ENCODE data around the gene KCNQ2. TPM values are rescaled to one million over a fixed set of nuclear protein-coding genes. Genes with fewer than 3 reads are reported as not detected.
"Not testable (repeated sequence)": the region's sequence is repeated elsewhere in the genome, so short reads cannot be mapped to it uniquely, and the experiment has no call there.

Gene KCNQ2
- polyA plus RNA-seq, 4 donors, result 0.27 to 1.4 (median 0.65) TPM; not detected in 1

- H3K36me3 ChIP-seq (ENCODE audit: control insufficient read depth in 3 of 3, insufficient read depth in 2 of 3, low read depth in 1 of 3, low read length in 3 of 3), result no peaks in the 10 kb centered on the region
- DNase-seq (no peak), FAIRE-seq (no peak)
- H3K4me3 ChIP-seq (ENCODE audit: low read depth in 1 of 3, low read length in 3 of 3), result no peak overlapping the region
- WGBS, 3 donors, result 20 to 47% (median 36%) methylated on average over 9 to 11 of the region's 11 CpGs
- H3K27ac ChIP-seq (ENCODE audit: low read depth in 1 of 3, low read length in 2 of 3), result no peak overlapping the region
- H3K4me1 ChIP-seq (ENCODE audit: control insufficient read depth in 3 of 3, insufficient read depth in 2 of 3, low read depth in 1 of 3, low read length in 2 of 3), result no peaks in the 10 kb centered on the region
- peaks cover 0 to 4% of the 10 kb centered on the region in 2 donors for H3K9me3 ChIP-seq (ENCODE audit: control insufficient read depth in 2 of 2, insufficient read depth in 1 of 2, low read depth in 1 of 2, low read length in 1 of 2)
- H3K27me3 ChIP-seq (ENCODE audit: control insufficient read depth in 3 of 3, insufficient read depth in 3 of 3, low read length in 3 of 3), result peaks cover 3 to 26% (median 9%) of the 10 kb centered on the region in 3 donors
These were observed 9.6 kb upstream of the KCNQ2 start for GRCh38 chr20:63482021-63482587.

GRCh38 chr20:63481503-63481902 lies 9.0 kb upstream of the KCNQ2 start:
- DNase-seq (no peak), FAIRE-seq (no peak)
- H3K27me3 ChIP-seq (ENCODE audit: control insufficient read depth in 3 of 3, insufficient read depth in 3 of 3, low read length in 3 of 3), result peaks cover 3 to 29% (median 9%) of the 10 kb centered on the region in 3 donors
- H3K4me1 ChIP-seq (ENCODE audit: control insufficient read depth in 3 of 3, insufficient read depth in 2 of 3, low read depth in 1 of 3, low read length in 2 of 3), result no peaks in the 10 kb centered on the region
- peaks cover 0 to 3% of the 10 kb centered on the region in 2 donors for H3K9me3 ChIP-seq (ENCODE audit: control insufficient read depth in 2 of 2, insufficient read depth in 1 of 2, low read depth in 1 of 2, low read length in 1 of 2)
- WGBS, 3 donors, result 37 to 60% (median 50%) methylated on average over 11 to 12 of the region's 12 CpGs
- H3K4me3 ChIP-seq (ENCODE audit: low read depth in 1 of 3, low read length in 3 of 3), result no peak overlapping the region
- H3K27ac ChIP-seq (ENCODE audit: low read depth in 1 of 3, low read length in 2 of 3), result no peak overlapping the region
- no peaks in the 10 kb centered on the region for H3K36me3 ChIP-seq (ENCODE audit: control insufficient read depth in 3 of 3, insufficient read depth in 2 of 3, low read depth in 1 of 3, low read length in 3 of 3)

- not testable (repeated sequence) for H3K36me3 ChIP-seq (ENCODE audit: control insufficient read depth in 3 of 3, insufficient read depth in 2 of 3, low read depth in 1 of 3, low read length in 3 of 3); H3K4me3 ChIP-seq (ENCODE audit: low read depth in 1 of 3, low read length in 3 of 3); DNase-seq; H3K9me3 ChIP-seq (ENCODE audit: control insufficient read depth in 2 of 2, insufficient read depth in 1 of 2, low read depth in 1 of 2, low read length in 1 of 2); H3K4me1 ChIP-seq (ENCODE audit: control insufficient read depth in 3 of 3, insufficient read depth in 2 of 3, low read depth in 1 of 3, low read length in 2 of 3); H3K27ac ChIP-seq (ENCODE audit: low read depth in 1 of 3, low read length in 2 of 3); FAIRE-seq
- peaks cover 3 to 40% (median 17%) of the 10 kb centered on the region in 3 donors for H3K27me3 ChIP-seq (ENCODE audit: control insufficient read depth in 3 of 3, insufficient read depth in 3 of 3, low read length in 3 of 3)
- WGBS, 3 donors, result 21 to 50% (median 26%) methylated on average over 29 to 32 of the region's 32 CpGs
These were observed 7.4 kb upstream of the KCNQ2 start for GRCh38 chr20:63479695-63480419.

GRCh38 chr20:63478346-63479302 lies 6.2 kb upstream of the KCNQ2 start:
- Histone ChIP-seq H3K4me3 (ENCODE audit: low read depth in 1 of 3, low read length in 3 of 3) (no peak overlapping the region), H3K4me1 (ENCODE audit: control insufficient read depth in 3 of 3, insufficient read depth in 2 of 3, low read depth in 1 of 3, low read length in 2 of 3) (no peaks in the 10 kb centered on the region), H3K27me3 (ENCODE audit: control insufficient read depth in 3 of 3, insufficient read depth in 3 of 3, low read length in 3 of 3) (peaks cover 3 to 51% (median 19%) of the 10 kb centered on the region in 3 donors), H3K36me3 (ENCODE audit: control insufficient read depth in 3 of 3, insufficient read depth in 2 of 3, low read depth in 1 of 3, low read length in 3 of 3) (no peaks in the 10 kb centered on the region), H3K27ac (ENCODE audit: low read depth in 1 of 3, low read length in 2 of 3) (no peak overlapping the region), H3K9me3 (ENCODE audit: control insufficient read depth in 2 of 2, insufficient read depth in 1 of 2, low read depth in 1 of 2, low read length in 1 of 2) (no peaks in the 10 kb centered on the region)
- no peak for FAIRE-seq
- 82 to 83% (median 83%) methylated on average over 31 to 34 of the region's 34 CpGs for WGBS, 3 donors
- no peak for DNase-seq

- no peak overlapping the region for H3K4me3 ChIP-seq (ENCODE audit: low read depth in 1 of 3, low read length in 3 of 3)
- peaks cover 3 to 57% (median 26%) of the 10 kb centered on the region in 3 donors for H3K27me3 ChIP-seq (ENCODE audit: control insufficient read depth in 3 of 3, insufficient read depth in 3 of 3, low read length in 3 of 3)
These were observed 5.5 kb upstream of the KCNQ2 start for GRCh38 chr20:63477944-63478343.

DNA sequence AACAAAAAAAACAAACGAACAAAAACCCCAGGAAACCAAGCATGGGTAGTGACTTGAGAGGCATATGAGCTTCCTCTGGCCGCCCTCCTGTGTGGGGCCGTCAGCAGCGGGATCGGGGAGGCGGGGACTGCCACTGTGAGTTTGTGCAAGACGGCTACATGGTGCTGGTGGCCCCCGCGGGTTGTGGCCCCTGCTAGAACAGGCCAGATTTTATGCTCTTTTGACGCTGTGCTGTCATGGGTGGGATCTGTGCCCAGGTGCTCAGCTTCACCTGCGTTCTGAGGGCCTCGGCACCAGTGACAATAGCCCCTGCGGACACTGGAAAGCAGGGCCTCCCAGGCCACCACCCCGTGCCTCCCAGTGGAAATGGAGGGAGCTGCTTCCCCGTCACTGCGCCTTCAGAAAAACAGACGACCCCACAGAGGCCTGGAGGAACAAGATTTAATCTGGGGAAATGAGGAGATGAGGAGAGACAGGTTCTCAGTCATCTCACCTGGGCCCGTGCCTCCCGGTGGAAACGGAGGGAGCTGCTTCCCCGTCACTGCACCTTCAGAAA lies 4.7 kb upstream of the KCNQ2 start:
- no peak for FAIRE-seq
- peaks cover 0 to 55% (median 23%) of the 10 kb centered on the region in 3 donors for H3K27me3 ChIP-seq (ENCODE audit: control insufficient read depth in 3 of 3, insufficient read depth in 3 of 3, low read length in 3 of 3)
- WGBS, 3 donors, result 36 to 40% (median 38%) methylated on average over 21 of the region's 21 CpGs

More at GRCh38 chr20:63477944-63478343, 5.5 kb upstream of the KCNQ2 start:
- FAIRE-seq, result no peak
- no peak overlapping the region for H3K27ac ChIP-seq (ENCODE audit: low read depth in 1 of 3, low read length in 2 of 3)
- H3K9me3 ChIP-seq (ENCODE audit: control insufficient read depth in 2 of 2, insufficient read depth in 1 of 2, low read depth in 1 of 2, low read length in 1 of 2), result no peaks in the 10 kb centered on the region
- no peak for DNase-seq
- WGBS, 3 donors, result 62 to 70% (median 68%) methylated on average over 17 of the region's 17 CpGs
- no peaks in the 10 kb centered on the region for H3K4me1 ChIP-seq (ENCODE audit: control insufficient read depth in 3 of 3, insufficient read depth in 2 of 3, low read depth in 1 of 3, low read length in 2 of 3)
- no peaks in the 10 kb centered on the region for H3K36me3 ChIP-seq (ENCODE audit: control insufficient read depth in 3 of 3, insufficient read depth in 2 of 3, low read depth in 1 of 3, low read length in 3 of 3)

DNA sequence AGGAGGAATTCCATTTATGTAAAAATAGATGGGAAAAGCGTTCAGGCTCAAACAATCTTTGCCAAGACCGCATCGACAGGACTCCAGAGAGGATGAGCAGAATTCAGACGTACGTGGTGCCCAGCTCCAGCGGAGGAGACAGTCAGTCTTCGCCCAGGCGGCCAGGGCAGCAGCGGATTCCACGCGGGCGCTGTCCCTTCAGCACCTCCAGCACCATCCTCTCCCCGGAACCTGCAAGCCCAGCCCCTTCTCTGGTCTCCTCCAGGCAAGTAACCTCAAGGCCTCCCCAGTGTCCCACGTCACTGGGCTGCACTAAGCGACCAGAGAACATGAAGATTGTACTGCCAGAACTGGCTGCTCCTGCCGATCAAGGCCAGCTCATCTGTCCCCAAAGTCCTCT lies 2.8 kb upstream of the KCNQ2 start:
- DNase-seq, result no peak
- H3K36me3 ChIP-seq (ENCODE audit: control insufficient read depth in 3 of 3, insufficient read depth in 2 of 3, low read depth in 1 of 3, low read length in 3 of 3), result no peaks in the 10 kb centered on the region
- WGBS, 3 donors, result 10 to 25% (median 21%) methylated on average over 16 of the region's 16 CpGs

More for the DNA sequence above, 4.7 kb upstream of the KCNQ2 start:
- Histone ChIP-seq H3K9me3 (ENCODE audit: control insufficient read depth in 2 of 2, insufficient read depth in 1 of 2, low read depth in 1 of 2, low read length in 1 of 2) (no peaks in the 10 kb centered on the region), H3K4me1 (ENCODE audit: control insufficient read depth in 3 of 3, insufficient read depth in 2 of 3, low read depth in 1 of 3, low read length in 2 of 3) (no peaks in the 10 kb centered on the region), H3K27ac (ENCODE audit: low read depth in 1 of 3, low read length in 2 of 3) (no peak overlapping the region), H3K36me3 (ENCODE audit: control insufficient read depth in 3 of 3, insufficient read depth in 2 of 3, low read depth in 1 of 3, low read length in 3 of 3) (no peaks in the 10 kb centered on the region), H3K4me3 (ENCODE audit: low read depth in 1 of 3, low read length in 3 of 3) (no peak overlapping the region)
- DNase-seq, result no peak

More for the DNA sequence above, 2.8 kb upstream of the KCNQ2 start:
- Histone ChIP-seq H3K27ac (ENCODE audit: low read depth in 1 of 3, low read length in 2 of 3) (no peak overlapping the region), H3K27me3 (ENCODE audit: control insufficient read depth in 3 of 3, insufficient read depth in 3 of 3, low read length in 3 of 3) (peaks cover 10 to 62% (median 23%) of the 10 kb centered on the region in 3 donors), H3K9me3 (ENCODE audit: control insufficient read depth in 2 of 2, insufficient read depth in 1 of 2, low read depth in 1 of 2, low read length in 1 of 2) (no peaks in the 10 kb centered on the region), H3K4me1 (ENCODE audit: control insufficient read depth in 3 of 3, insufficient read depth in 2 of 3, low read depth in 1 of 3, low read length in 2 of 3) (no peaks in the 10 kb centered on the region), H3K4me3 (ENCODE audit: low read depth in 1 of 3, low read length in 3 of 3) (no peak overlapping the region)
- FAIRE-seq, result no peak

All from small intestine (tissue), 7 donors.